GM18870 (cell line): ENCODE data around the gene UBXN2A.

ENCODE experiments used
- ATAC-seq: cut with Tn5 transposase; IDR thresholded peaks from one replicate; pipeline ENCODE4 v1.9.1; 2021; ENCODE audit warnings: moderate library complexity; ENCODE audit not compliant: unreplicated experiment

The UBXN2A gene

GRCh38 chr2:23939987-23940717 lies at the start of gene UBXN2A:
Gene UBXN2A, plus strand, starts transcription at chr2:23940463. Its CDS starts 17,852 bp downstream, at chr2:23958315.
- peak; percentile 45 for ATAC-seq

GRCh38 chr2:23900133-23900532 lies 40.1 kb upstream of the UBXN2A start:
- no peak for ATAC-seq

- no peak for ATAC-seq
Measured at GRCh38 chr2:23900541-23901322, 39.5 kb upstream of the UBXN2A start.

GRCh38 chr2:23901966-23902846 lies 38.1 kb upstream of the UBXN2A start:
- no peak for ATAC-seq

GRCh38 chr2:23903034-23903433 lies 37.2 kb upstream of the UBXN2A start:
- ATAC-seq: no peak

GRCh38 chr2:23904215-23904614 lies 36.0 kb upstream of the UBXN2A start:
- no peak for ATAC-seq

- ATAC-seq: no peak
Measured at GRCh38 chr2:23904692-23905091, 35.6 kb upstream of the UBXN2A start.

- ATAC-seq: no peak
Measured at GRCh38 chr2:23905155-23905554, 35.1 kb upstream of the UBXN2A start.

- ATAC-seq: no peak
Measured at GRCh38 chr2:23912054-23912453, 28.2 kb upstream of the UBXN2A start.

GRCh38 chr2:23915327-23915726 lies 24.9 kb upstream of the UBXN2A start:
- no peak for ATAC-seq

- ATAC-seq: no peak
Measured at GRCh38 chr2:23916727-23917405, 23.4 kb upstream of the UBXN2A start.

- ATAC-seq: no peak
Measured at GRCh38 chr2:23918837-23919489, 21.3 kb upstream of the UBXN2A start.

GRCh38 chr2:23924589-23925359 lies 15.5 kb upstream of the UBXN2A start:
- no peak for ATAC-seq

- peak; percentile 61 for ATAC-seq
Measured at GRCh38 chr2:23925702-23926289, 14.5 kb upstream of the UBXN2A start.

GRCh38 chr2:23926290-23926749 lies 13.9 kb upstream of the UBXN2A start:
- peak; percentile 15 for ATAC-seq

- peak; percentile 44 for ATAC-seq
Measured at GRCh38 chr2:23926750-23927571, 13.3 kb upstream of the UBXN2A start, which contains the start of gene ATAD2B. Gene ATAD2B, minus strand, starts transcription at chr2:23927123. Its CDS starts 353 bp downstream, at chr2:23926770.

- ATAC-seq: no peak
Measured at GRCh38 chr2:23934259-23934658, 6.0 kb upstream of the UBXN2A start.
